H1 (cell line): ENCODE measurements around the gene RAD9A. TPM values are rescaled to one million over a fixed set of nuclear protein-coding genes. Genes with fewer than 3 reads are reported as not detected.

Experiments
- CTCF ChIA-PET: fragments of 300-600 bp; sonication (Branson Sonifier 250); formaldehyde crosslinking; loops from one replicate; lab custom pipeline; 2021; ENCODE audit not compliant: partially characterized antibody; lab: Charles Lee
- POLR2A ChIA-PET: fragments of 300-600 bp; sonication (Branson Sonifier 250); formaldehyde crosslinking; loops from one replicate; lab custom pipeline; 2021; ENCODE audit warnings: inconsistent platforms; ENCODE audit not compliant: partially characterized antibody; lab: Charles Lee
- DNase-seq, 2 experiments: peaks; one replicate each; pipeline versions ENCODE4 v3.0.0 to v3.0.0-alpha.2; 2010 to 2022; ENCODE audit warnings: low spot score in 2 of 2, low read depth in 1 of 2, mixed read lengths in 1 of 2
- FAIRE-seq: peaks from 2 replicates; lab custom pipeline; 2011; peaks lifted over from hg19 to GRCh38; lab: Jason Lieb, UNC
- H2AFZ ChIP-seq: 2 replicates; pipeline ENCODE4 v1.8.1; 2012; ENCODE audit warnings: low read length, inconsistent platforms
- H2AK5ac ChIP-seq: 2 replicates; pipeline ENCODE4 v1.6.1; 2013; ENCODE audit warnings: low read depth, low read length
- H2BK120ac ChIP-seq: replicated peaks from 2 replicates; pipeline ENCODE3; 2013; ENCODE audit warnings: low read depth, low read length, inconsistent platforms
- H2BK12ac ChIP-seq: 2 replicates; pipeline ENCODE4 v1.6.1; 2013; ENCODE audit warnings: low read depth, low read length
- H2BK15ac ChIP-seq: 2 replicates; pipeline ENCODE4 v1.6.1; 2013; ENCODE audit warnings: low read length
- H2BK20ac ChIP-seq: 2 replicates; pipeline ENCODE4 v1.6.1; 2013; ENCODE audit warnings: low read length
- H2BK5ac ChIP-seq: 2 replicates; pipeline ENCODE4 v1.6.1; 2013; ENCODE audit warnings: low read depth, low read length
- H3K14ac ChIP-seq: 2 replicates; pipeline ENCODE4 v1.6.1; 2013; ENCODE audit warnings: inconsistent platforms; ENCODE audit not compliant: insufficient read length
- H3K18ac ChIP-seq: 2 replicates; pipeline ENCODE4 v1.6.1; 2013; ENCODE audit warnings: low read length; ENCODE audit errors: extremely low read depth
- H3K23ac ChIP-seq: 2 replicates; pipeline ENCODE4 v1.6.1; 2013; ENCODE audit warnings: inconsistent platforms; ENCODE audit not compliant: insufficient read length
- H3K23me2 ChIP-seq: 2 replicates; pipeline ENCODE4 v1.6.1; 2013; ENCODE audit warnings: low read depth, low read length
- H3K27ac ChIP-seq: 2 replicates; pipeline ENCODE4 v1.6.1; 2011; ENCODE audit warnings: low read depth, low read length, inconsistent platforms
- H3K27me3 ChIP-seq, 4 experiments: replicated peaks in 1 of 4; 1 replicate in 1 of 4; 2 replicates in 3 of 4; pipeline versions ENCODE4 v1.6.1 to v1.8.1; 2011 to 2013; ENCODE audit warnings: low read length in 3 of 4, mild to moderate bottlenecking in 3 of 4, inconsistent platforms in 2 of 4, mixed read lengths in 2 of 4, moderate library complexity in 1 of 4; ENCODE audit not compliant: control insufficient read depth in 3 of 4, insufficient read depth in 3 of 4; ENCODE audit errors: extremely low read depth in 1 of 4
- H3K36me3 ChIP-seq, 4 experiments: 2 replicates each; pipeline versions ENCODE4 v1.6.1 to v1.8.1; 2011 to 2013; ENCODE audit warnings: mild to moderate bottlenecking in 4 of 4, low read length in 3 of 4, moderate library complexity in 2 of 4, control low read depth in 1 of 4, inconsistent platforms in 1 of 4; ENCODE audit not compliant: insufficient read depth in 4 of 4, control insufficient read depth in 2 of 4
- H3K4ac ChIP-seq: replicated peaks from 2 replicates; pipeline ENCODE3; 2013; ENCODE audit warnings: low read length, low read depth, mixed read lengths, inconsistent platforms; ENCODE audit not compliant: insufficient read length
- H3K4me1 ChIP-seq, 4 experiments: replicated peaks in 1 of 4; 1 replicate in 1 of 4; 2 replicates in 3 of 4; pipeline versions ENCODE4 v1.6.1 to v1.8.1; 2011 to 2013; ENCODE audit warnings: low read length in 3 of 4, inconsistent platforms in 2 of 4, mixed read lengths in 1 of 4; ENCODE audit not compliant: insufficient read depth in 4 of 4, control insufficient read depth in 3 of 4
- H3K4me2 ChIP-seq, 2 experiments: 2 replicates each; pipeline versions ENCODE4 v1.6.1 to v1.8.1; 2011 to 2013; ENCODE audit warnings: low read depth in 2 of 2, low read length in 2 of 2, control low read depth in 1 of 2, inconsistent platforms in 1 of 2, mild to moderate bottlenecking in 1 of 2; ENCODE audit not compliant: insufficient read depth in 1 of 2
- H3K4me3 ChIP-seq, 4 experiments: fragments of 200-600, 300-600 bp in 1 of 4; sonication (generic), shearing (Covaris generic), sonication (Bioruptor Twin) in 1 of 4; 2 replicates each; pipeline versions ENCODE4 v1.5.1 to v1.8.1; 2011 to 2016; ENCODE audit warnings: low read length in 4 of 4, low read depth in 3 of 4, control low read depth in 2 of 4, inconsistent platforms in 2 of 4, mild to moderate bottlenecking in 2 of 4, mixed read lengths in 1 of 4, moderate library complexity in 1 of 4; ENCODE audit not compliant: insufficient read depth in 2 of 4; ENCODE audit errors: extremely low read depth in 1 of 4
- H3K56ac ChIP-seq: replicated peaks from 2 replicates; pipeline ENCODE3; 2013; ENCODE audit warnings: low read depth, mild to moderate bottlenecking, mixed read lengths, low read length, inconsistent platforms; ENCODE audit not compliant: insufficient read length
- H3K79me1 ChIP-seq: 2 replicates; pipeline ENCODE4 v1.6.1; 2013; ENCODE audit warnings: low read depth, low read length, control low read depth
- H3K79me2 ChIP-seq, 2 experiments: 2 replicates each; pipeline versions ENCODE4 v1.6.1 to v1.8.1; 2012 to 2013; ENCODE audit warnings: low read length in 2 of 2, mild to moderate bottlenecking in 2 of 2, inconsistent platforms in 1 of 2; ENCODE audit not compliant: insufficient read depth in 2 of 2, control insufficient read depth in 1 of 2
- H3K9ac ChIP-seq, 4 experiments: replicated peaks in 1 of 4; 1 replicate in 1 of 4; 2 replicates in 3 of 4; pipeline versions ENCODE4 v1.6.1 to v1.8.1; 2011 to 2013; ENCODE audit warnings: low read depth in 3 of 4, low read length in 3 of 4, control low read depth in 2 of 4, mild to moderate bottlenecking in 2 of 4, moderate library complexity in 2 of 4, inconsistent platforms in 1 of 4; ENCODE audit errors: extremely low read depth in 1 of 4
- H3K9me3 ChIP-seq, 2 experiments: 2 replicates each; pipeline versions ENCODE4 v1.6.1 to v1.8.1; 2012 to 2013; ENCODE audit warnings: mild to moderate bottlenecking in 2 of 2, moderate library complexity in 2 of 2, control low read depth in 1 of 2, inconsistent platforms in 1 of 2, low read depth in 1 of 2, low read length in 1 of 2, mixed read lengths in 1 of 2; ENCODE audit not compliant: insufficient read depth in 2 of 2
- H4K20me1 ChIP-seq, 2 experiments: replicated peaks in 1 of 2; 2 replicates each; pipeline versions ENCODE3 to v1.8.1; 2011 to 2013; ENCODE audit warnings: inconsistent platforms in 2 of 2, low read length in 2 of 2, mild to moderate bottlenecking in 1 of 2; ENCODE audit not compliant: insufficient read depth in 2 of 2, control insufficient read depth in 1 of 2
- H4K5ac ChIP-seq: 2 replicates; pipeline ENCODE4 v1.6.1; 2013; ENCODE audit warnings: low read length, low read depth, mixed read lengths, inconsistent platforms; ENCODE audit not compliant: insufficient read length
- H4K8ac ChIP-seq: 2 replicates; pipeline ENCODE4 v1.8.0; 2013; ENCODE audit warnings: mild to moderate bottlenecking, moderate library complexity, low read length, inconsistent platforms; ENCODE audit not compliant: insufficient read depth; ENCODE audit errors: extremely low read depth
- H4K91ac ChIP-seq: replicated peaks from 2 replicates; pipeline ENCODE3; 2013; ENCODE audit warnings: low read length, mixed read lengths, inconsistent platforms; ENCODE audit not compliant: insufficient read length
- CREB1 ChIP-seq: IDR thresholded peaks from 2 replicates; pipeline ENCODE4 v1.6.1; 2012; ENCODE audit warnings: inconsistent platforms
- CTCF ChIP-seq, 3 experiments: IDR thresholded peaks; 1 replicate in 2 of 3; 2 replicates in 1 of 3; pipeline versions ENCODE4 v1.5.1 to v1.6.1; 2011; ENCODE audit warnings: low read length in 3 of 3, mild to moderate bottlenecking in 3 of 3, inconsistent platforms in 2 of 3, low read depth in 1 of 3, moderate library complexity in 1 of 3; ENCODE audit not compliant: insufficient read depth in 1 of 3; ENCODE audit errors: control extremely low read depth in 1 of 3
- FOSL1 ChIP-seq: IDR thresholded peaks from 2 replicates; pipeline ENCODE4 v1.6.1; 2011; ENCODE audit warnings: mild to moderate bottlenecking, low read depth, low read length, moderate library complexity; ENCODE audit not compliant: insufficient read depth
- POLR2A ChIP-seq, 2 experiments: IDR thresholded peaks; 1 replicate in 1 of 2; 2 replicates in 1 of 2; pipeline ENCODE4 v1.6.1; 2011; ENCODE audit warnings: low read depth in 2 of 2, low read length in 2 of 2, mild to moderate bottlenecking in 2 of 2; ENCODE audit errors: control extremely low read depth in 1 of 2
- RAD21 ChIP-seq, 2 experiments: IDR thresholded peaks in 1 of 2; conservative IDR thresholded peaks in 1 of 2; 2 replicates each; pipeline ENCODE4 v1.6.1; 2011; ENCODE audit warnings: low read depth in 2 of 2, low read length in 2 of 2, improper control_type of control experiment in 1 of 2, inconsistent platforms in 1 of 2, mild to moderate bottlenecking in 1 of 2, moderate library complexity in 1 of 2
- SP1 ChIP-seq: IDR thresholded peaks from 2 replicates; pipeline ENCODE4 v1.6.1; 2011; ENCODE audit warnings: low read depth, low read length
- SP2 ChIP-seq: IDR thresholded peaks from 2 replicates; pipeline ENCODE4 v1.6.1; 2012; ENCODE audit warnings: mild to moderate bottlenecking, low read length, inconsistent platforms
- YY1 ChIP-seq: IDR thresholded peaks from 2 replicates; pipeline ENCODE4 v1.6.1; 2011; ENCODE audit warnings: low read depth, mild to moderate bottlenecking, low read length
- WGBS, 2 experiments: shearing (Covaris generic) in 1 of 2; methylation state at CpG; one replicate each; pipeline versions ENCODE4 v1.1.6 to v1.1.7; 2013 to 2015; ENCODE audit warnings: low lambda C conversion rate in 2 of 2, mixed read lengths in 2 of 2, inconsistent platforms in 1 of 2, low coverage in 1 of 2, missing lambda C conversion rate in 1 of 2; ENCODE audit not compliant: insufficient replicate concordance in 2 of 2, insufficient coverage in 1 of 2, insufficient read length in 1 of 2; ENCODE audit errors: extremely low coverage in 1 of 2, missing lambda C conversion rate in 1 of 2; 5-methylcytosine and 5-hydroxymethylcytosine counted together
- polyA plus RNA-seq, 7 experiments: library from polyadenylated mRNA; depleted of rRNA in 3 of 7; stranded (reverse) in 5 of 7; unstranded in 2 of 7; fragments of >200 nt in 5 of 7; fragments of 200-250 nt in 2 of 7; gene quantifications; 1 replicate in 5 of 7; 2 replicates in 1 of 7; 4 replicates in 1 of 7; pipeline versions ENCODE4 v1.2.1 to v1.2.3, GENCODE V29; 2011 to 2013; ENCODE audit warnings: missing spikeins in 2 of 7, mixed read lengths in 2 of 7
- total RNA-seq: library from RNA; stranded (reverse); fragmentation: NEBNext Ultra II Directional; extraction: Animal tissue kit (Norgen Biotek cat#: 25700); gene quantifications from 2 replicates; pipeline ENCODE4 v1.2.1, GENCODE V29; 2021

The RAD9A gene
- total and polyA plus RNA-seq, 2 of the 8 experiments (the other 6 are each of a cell fraction or from before 2014, with no cell fraction given) = 22.2 to 25.5 TPM

DNA sequence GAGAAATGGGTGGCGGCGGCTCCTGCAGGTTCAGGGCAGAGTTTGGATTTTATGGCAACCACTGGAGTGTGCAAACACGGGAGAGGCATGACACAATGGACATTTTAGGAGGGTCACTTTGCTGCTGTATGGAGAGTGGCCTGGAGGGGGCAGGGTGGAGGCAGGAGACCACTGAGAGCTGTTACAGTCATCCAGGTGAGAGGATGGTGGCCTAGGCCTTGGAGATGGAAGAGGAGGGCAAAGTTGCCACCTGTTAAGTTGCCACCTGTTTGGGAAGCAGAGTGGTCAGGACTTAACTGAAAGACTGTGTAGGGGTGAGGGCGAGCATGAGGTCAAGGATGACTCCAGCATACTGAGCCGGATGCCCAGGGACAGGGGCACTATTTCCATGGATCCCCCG lies 2.3 kb upstream of the RAD9A start:
- Histone ChIP-seq H3K79me1 (0 out of 2 replicates have a peak, but pooled peaks cover 2% of the 10 kb centered on the region), H2BK15ac (peak overlapping the region; percentile 75; the same call in 1 of the 2 replicates), H3K9me3 (no peaks in the 10 kb centered on the region), H3K36me3 (peaks cover 0 to 4% (median 0%) of the 10 kb centered on the region in 4 experiments; a peak in 1 of 8 replicates), H3K79me2 (no peaks in the 10 kb centered on the region), H2AK5ac (peak overlapping the region; percentile 43; the same call in 1 of the 2 replicates), H2BK5ac (no peak overlapping the region), H3K27me3 (peaks cover 0 to 8% (median 3%) of the 10 kb centered on the region in 4 experiments; a peak in 3 of 7 replicates), H3K4me2 (no peak overlapping the region), H3K4me3 (no peak overlapping the region), H4K20me1 (peaks cover 0 to 2% of the 10 kb centered on the region in 2 experiments), H2BK12ac (no peak overlapping the region), H3K56ac (no peak overlapping the region), H4K5ac (no peak overlapping the region), H3K23ac (no peak overlapping the region), H3K4me1 (peaks cover 0 to 9% (median 7%) of the 10 kb centered on the region in 4 experiments; a peak in 4 of 7 replicates), H2BK20ac (no peak overlapping the region), H3K9ac (no peak overlapping the region), H4K8ac (no peak overlapping the region), H2AFZ (no peak overlapping the region), H2BK120ac (no peak overlapping the region), H3K14ac (no peak overlapping the region), H4K91ac (no peak overlapping the region), H3K23me2 (peaks cover 13% of the 10 kb centered on the region), H3K27ac (no peak overlapping the region), H3K4ac (no peak overlapping the region), H3K18ac (no peak overlapping the region)
- WGBS, 2 experiments = 65% methylated on average over 6 of the region's 6 CpGs; no CpG with 5 or more reads in 1 of the 2 experiments
- peak; percentile 58 for FAIRE-seq
- CTCF ChIA-PET = interaction anchor here (0.6 to 34.8 kb wide), 12 partner anchors 8 to 110 kb away, joined by 3 to 1305 read pairs (median 6); partner anchors contain the start of genes CLCF1, POLD4 and PPP1CA
- POLR2A ChIA-PET = interaction anchor here (0.7 to 1.1 kb wide), 3 partner anchors 22 to 189 kb away, joined by 3 read pairs; no protein-coding TSS in a partner anchor
- DNase-seq = peak in 1 of 2 experiments; percentile 92
- TF ChIP-seq RAD21 (IDR thresholded peaks at IDR 0.05 in 1 of 2, conservative IDR thresholded peaks at IDR 0.05 in 1 of 2; ENCODE audit: low read depth in 2 of 2, low read length in 2 of 2) (peak; percentile 64 to 75), FOSL1 (no peak), CTCF (IDR thresholded peaks at IDR 0.05; ENCODE audit: control extremely low read depth in 1 of 3, insufficient read depth in 1 of 3, low read depth in 1 of 3, low read length in 3 of 3) (peak; percentile 81 to 90 (median 84)), YY1 (peak; percentile 35; the same call in 1 of the 2 replicates), SP1 (no peak), CREB1 (0 out of 2 replicates have a peak, but pooled peaks have one; percentile 41), POLR2A (IDR thresholded peaks at IDR 0.05; ENCODE audit: control extremely low read depth in 1 of 2, low read depth in 2 of 2, low read length in 2 of 2) (no peak), SP2 (no peak)
